ENCODE results near the gene TMEM126A.
"Not testable (repeated sequence)": the region's sequence is repeated elsewhere in the genome, so short reads cannot be mapped to it uniquely, and the experiment has no call there.

TMEM126A gene

GRCh38 chr11:85647604-85648299 lies at the start of gene TMEM126A:
TSS of gene TMEM126A (plus strand) at chr11:85647967. CDS start at chr11:85650256, 2,289 bp downstream.
- DNase-seq (ENCODE audit: low read depth), result peak; percentile 86

- no peak for DNase-seq (ENCODE audit: low read depth)
Observed at GRCh38 chr11:85599083-85599482, 48.7 kb upstream of the TMEM126A start.

- DNase-seq (ENCODE audit: low read depth), result no peak
Observed at GRCh38 chr11:85602526-85603213, 45.1 kb upstream of the TMEM126A start.

GRCh38 chr11:85603220-85603619 lies 44.5 kb upstream of the TMEM126A start:
- no peak for DNase-seq (ENCODE audit: low read depth)

GRCh38 chr11:85606237-85606636 lies 41.5 kb upstream of the TMEM126A start:
- DNase-seq (ENCODE audit: low read depth), result not testable (repeated sequence)

- DNase-seq (ENCODE audit: low read depth), result not testable (repeated sequence)
Observed at GRCh38 chr11:85608621-85609020, 39.1 kb upstream of the TMEM126A start.

- not testable (repeated sequence) for DNase-seq (ENCODE audit: low read depth)
Observed at GRCh38 chr11:85609286-85609685, 38.5 kb upstream of the TMEM126A start.

- not testable (repeated sequence) for DNase-seq (ENCODE audit: low read depth)
Observed at GRCh38 chr11:85611643-85612042, 36.1 kb upstream of the TMEM126A start.

GRCh38 chr11:85619499-85619898 lies 28.3 kb upstream of the TMEM126A start:
- no peak for DNase-seq (ENCODE audit: low read depth)

GRCh38 chr11:85620256-85620655 lies 27.5 kb upstream of the TMEM126A start:
- DNase-seq (ENCODE audit: low read depth), result no peak

GRCh38 chr11:85626496-85626895 lies 21.3 kb upstream of the TMEM126A start:
- DNase-seq (ENCODE audit: low read depth), result no peak

- DNase-seq (ENCODE audit: low read depth), result peak; percentile 14
Observed at GRCh38 chr11:85627332-85627997, 20.3 kb upstream of the TMEM126A start, which contains the start of gene DLG2. TSS of gene DLG2 (minus strand) at chr11:85627344.

GRCh38 chr11:85627998-85628770 lies 19.6 kb upstream of the TMEM126A start, which contains the start of gene TMEM126B:
TSS of gene TMEM126B (plus strand) at chr11:85628593. CDS start at chr11:85628608, 15 bp downstream.
- peak; percentile 74 for DNase-seq (ENCODE audit: low read depth)

- no peak for DNase-seq (ENCODE audit: low read depth)
Observed at GRCh38 chr11:85628771-85629341, 18.9 kb upstream of the TMEM126A start.

- DNase-seq (ENCODE audit: low read depth), result no peak
Observed at GRCh38 chr11:85634747-85635146, 13.0 kb upstream of the TMEM126A start.

- no peak for DNase-seq (ENCODE audit: low read depth)
Observed at GRCh38 chr11:85643191-85643614, 4.6 kb upstream of the TMEM126A start.

GRCh38 chr11:85647078-85647477 lies 689 bp upstream of the TMEM126A start:
- no peak for DNase-seq (ENCODE audit: low read depth)

- no peak for DNase-seq (ENCODE audit: low read depth)
Observed at GRCh38 chr11:85651118-85651517, 3.4 kb downstream of the TMEM126A start.

GRCh38 chr11:85652786-85653447 lies 5.2 kb downstream of the TMEM126A start:
- no peak for DNase-seq (ENCODE audit: low read depth)

GRCh38 chr11:85654343-85654742 lies 6.6 kb downstream of the TMEM126A start:
- not testable (repeated sequence) for DNase-seq (ENCODE audit: low read depth)

- no peak for DNase-seq (ENCODE audit: low read depth)
Observed at GRCh38 chr11:85656777-85657176, 9.0 kb downstream of the TMEM126A start.
